Activated CD8-positive, alpha-beta memory T cell treated with anti-CD3 and anti-CD28 coated beads for 48 hours (primary cell): ENCODE results near the gene CENPF.
"Not testable (repeated sequence)": the region's sequence is repeated elsewhere in the genome, so short reads cannot be mapped to it uniquely, and the experiment has no call there.

Source experiments
- DNase-seq, 3 experiments: peaks; one replicate each; pipeline ENCODE4 v3.0.0-alpha.2; 2020; ENCODE audit warnings: low read depth in 2 of 3, low spot score in 2 of 3

Gene CENPF

GRCh38 chr1:214602764-214603657 lies at the start of gene CENPF:
CENPF (plus strand) TSS chr1:214603195; CDS start chr1:214613755, 10,560 bp downstream.
- peak; percentile 71 to 81 (median 81) for DNase-seq

- no peak for DNase-seq
These were observed 44.9 kb upstream of the CENPF start for GRCh38 chr1:214557952-214558735.

GRCh38 chr1:214563881-214564280 lies 39.1 kb upstream of the CENPF start:
- DNase-seq, result no peak

GRCh38 chr1:214565310-214565709 lies 37.7 kb upstream of the CENPF start:
- DNase-seq, result no peak

- DNase-seq, result no peak
These were observed 36.6 kb upstream of the CENPF start for GRCh38 chr1:214566158-214567104.

- no peak for DNase-seq
These were observed 35.5 kb upstream of the CENPF start for GRCh38 chr1:214567481-214567980.

- DNase-seq, result no peak
These were observed 34.7 kb upstream of the CENPF start for GRCh38 chr1:214568328-214568727.

- no peak for DNase-seq
These were observed 33.5 kb upstream of the CENPF start for GRCh38 chr1:214569357-214570004.

GRCh38 chr1:214570442-214570841 lies 32.6 kb upstream of the CENPF start:
- no peak for DNase-seq

- DNase-seq, result no peak
These were observed 31.7 kb upstream of the CENPF start for GRCh38 chr1:214571281-214571680.

- no peak for DNase-seq
These were observed 29.3 kb upstream of the CENPF start for GRCh38 chr1:214573386-214574318.

GRCh38 chr1:214574598-214575411 lies 28.2 kb upstream of the CENPF start:
- no peak for DNase-seq

GRCh38 chr1:214576120-214576519 lies 26.9 kb upstream of the CENPF start:
- DNase-seq, result not testable (repeated sequence)

- no peak for DNase-seq
These were observed 23.8 kb upstream of the CENPF start for GRCh38 chr1:214579183-214579582.

GRCh38 chr1:214581785-214582184 lies 21.2 kb upstream of the CENPF start:
- no peak for DNase-seq

GRCh38 chr1:214582289-214582891 lies 20.6 kb upstream of the CENPF start:
- no peak for DNase-seq

- DNase-seq, result no peak
These were observed 19.9 kb upstream of the CENPF start for GRCh38 chr1:214583113-214583512.
